NCI-H510A (cell line): ENCODE data around the gene PRRT3.
"Not testable (repeated sequence)": the region's sequence is repeated elsewhere in the genome, so short reads cannot be mapped to it uniquely, and the experiment has no call there.

Experiments
- DNase-seq: peaks from one replicate; lab custom pipeline; 2025; lab: John Stamatoyannopoulos, UW

The PRRT3 gene

GRCh38 chr3:9917820-9918219 is 34.4 kb downstream of the PRRT3 start:
- DNase-seq = no peak

DNA sequence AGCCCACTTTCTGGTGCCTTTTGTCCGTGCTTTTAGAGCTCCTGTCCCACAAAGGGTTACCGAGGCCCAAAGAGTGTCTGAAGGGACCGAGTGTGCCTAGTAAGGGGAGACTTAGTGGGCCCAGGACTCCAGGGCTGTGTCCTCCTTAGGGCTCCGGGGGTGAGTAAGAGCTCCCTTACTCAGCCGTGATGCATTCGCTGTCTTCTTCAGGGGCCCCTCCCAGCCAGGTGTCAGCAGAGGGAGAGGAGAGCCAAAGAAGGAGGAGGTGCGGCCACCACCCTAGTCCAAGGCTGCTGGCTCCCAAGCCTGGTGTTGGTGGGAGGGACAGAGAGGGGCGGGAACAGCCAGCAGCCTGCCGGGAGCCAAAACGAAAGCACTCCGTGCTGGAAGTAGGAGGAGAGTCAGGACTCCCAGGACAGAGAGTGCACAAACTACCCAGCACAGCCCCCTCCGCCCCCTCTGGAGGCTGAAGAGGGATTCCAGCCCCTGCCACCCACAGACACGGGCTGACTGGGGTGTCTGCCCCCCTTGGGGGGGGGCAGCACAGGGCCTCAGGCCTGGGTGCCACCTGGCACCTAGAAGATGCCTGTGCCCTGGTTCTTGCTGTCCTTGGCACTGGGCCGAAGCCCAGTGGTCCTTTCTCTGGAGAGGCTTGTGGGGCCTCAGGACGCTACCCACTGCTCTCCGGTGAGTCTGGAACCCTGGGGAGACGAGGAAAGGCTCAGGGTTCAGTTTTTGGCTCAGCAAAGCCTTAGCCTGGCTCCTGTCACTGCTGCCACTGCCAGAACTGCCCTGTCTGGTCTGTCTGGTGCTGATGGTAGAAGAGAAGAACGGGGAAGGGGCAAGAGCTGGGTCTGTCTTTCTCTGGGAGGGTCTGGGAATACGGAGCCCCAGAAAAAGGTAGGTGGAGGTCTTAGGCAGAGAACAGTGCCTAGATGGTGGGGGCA is 35.2 kb downstream of the PRRT3 start, which contains the start of gene IL17RC:
Gene IL17RC, plus strand, starts transcription at position 365 of the 947 bp plus-strand sequence. Its CDS starts 218 bp downstream, at position 583.
- DNase-seq = peak; percentile 83

DNA sequence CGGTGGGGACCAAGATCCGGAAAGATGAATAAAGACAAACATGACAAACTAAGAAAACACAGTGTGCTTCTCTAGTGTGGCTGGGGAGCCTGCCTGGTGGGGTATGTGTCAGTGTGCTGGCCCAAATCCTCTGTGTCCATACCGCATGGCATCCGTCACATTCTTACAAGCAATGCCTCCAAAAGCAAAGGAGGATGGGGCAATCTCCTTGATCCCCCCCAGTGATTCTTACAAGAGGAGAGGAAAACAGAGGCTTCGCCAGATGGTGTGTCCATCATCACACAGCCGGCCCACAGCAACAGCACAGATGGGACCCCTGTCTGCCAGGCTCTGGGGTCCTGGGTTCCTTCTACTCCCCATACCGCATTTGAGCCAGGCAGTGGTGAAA is 35.9 kb downstream of the PRRT3 start:
- DNase-seq = no peak

- no peak for DNase-seq
Measured at GRCh38 chr3:9915254-9916141, 36.7 kb downstream of the PRRT3 start.

- no peak for DNase-seq
Measured at GRCh38 chr3:9914559-9915253, 37.5 kb downstream of the PRRT3 start.

DNA sequence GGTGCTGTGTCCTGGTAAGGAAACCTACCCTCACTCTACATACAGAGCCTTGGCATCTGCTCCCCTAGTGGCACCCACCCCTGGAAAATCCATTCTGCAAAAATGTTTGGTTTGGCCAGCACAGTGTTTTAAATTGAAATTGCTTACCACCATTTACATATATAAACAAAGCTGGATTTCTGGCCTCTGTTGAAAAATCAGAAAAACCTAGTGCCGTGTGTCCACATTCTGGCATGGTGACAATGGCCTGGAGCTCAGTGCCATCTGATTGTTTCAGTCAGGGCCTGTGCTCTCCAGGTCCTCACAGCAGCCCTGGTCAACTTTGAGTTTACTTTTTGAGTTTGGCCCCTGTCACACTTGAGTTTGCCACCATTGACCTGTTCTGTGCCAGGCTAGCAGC is 38.2 kb downstream of the PRRT3 start:
- no peak for DNase-seq

DNA sequence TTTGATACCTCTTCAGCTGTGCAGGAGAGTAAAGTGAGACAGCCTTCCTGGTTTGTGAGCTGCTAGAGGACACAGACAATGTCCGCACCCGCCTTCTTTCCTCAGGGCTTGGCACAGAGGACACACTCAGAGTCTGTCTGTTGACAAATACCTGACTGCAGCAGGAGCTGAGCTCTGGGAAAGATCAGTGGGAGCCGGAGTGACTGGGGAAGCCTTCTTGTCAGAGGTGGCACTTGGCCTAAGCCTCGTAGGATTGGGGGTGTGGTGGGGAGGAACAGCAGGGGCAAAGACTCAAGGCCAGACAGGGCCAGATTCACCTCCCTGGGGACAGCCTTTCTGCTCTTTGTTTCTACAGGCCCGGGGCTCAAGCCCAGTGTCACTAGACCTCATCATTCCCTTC is 38.6 kb downstream of the PRRT3 start:
- no peak for DNase-seq

- no peak for DNase-seq
Measured at GRCh38 chr3:9912294-9912935, 39.8 kb downstream of the PRRT3 start.

DNA sequence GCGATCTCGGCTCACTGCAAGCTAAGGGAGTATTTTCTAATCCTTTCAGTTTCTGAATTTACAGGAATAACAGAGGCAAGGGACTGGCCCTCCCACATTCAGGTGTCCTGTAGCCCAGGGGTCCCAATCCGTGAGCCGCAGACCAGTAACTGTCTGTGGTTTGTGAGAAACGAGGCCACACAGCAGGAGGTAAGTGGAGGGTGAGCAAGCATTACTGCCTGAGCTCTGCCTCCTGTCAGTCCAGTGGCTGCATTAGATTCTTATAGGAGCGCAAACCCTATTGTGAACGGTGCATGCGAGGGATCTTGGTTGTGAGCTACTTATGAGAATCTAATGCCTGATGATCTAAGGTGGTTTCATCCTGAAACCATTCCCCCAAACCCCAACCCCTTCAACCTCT is 40.3 kb downstream of the PRRT3 start:
- DNase-seq = no peak

- DNase-seq = no peak
Measured at GRCh38 chr3:9909221-9910013, 42.8 kb downstream of the PRRT3 start.

- no peak for DNase-seq
Measured at GRCh38 chr3:9908286-9908685, 43.9 kb downstream of the PRRT3 start.

- DNase-seq = no peak
Measured at GRCh38 chr3:9906480-9906879, 45.7 kb downstream of the PRRT3 start.

DNA sequence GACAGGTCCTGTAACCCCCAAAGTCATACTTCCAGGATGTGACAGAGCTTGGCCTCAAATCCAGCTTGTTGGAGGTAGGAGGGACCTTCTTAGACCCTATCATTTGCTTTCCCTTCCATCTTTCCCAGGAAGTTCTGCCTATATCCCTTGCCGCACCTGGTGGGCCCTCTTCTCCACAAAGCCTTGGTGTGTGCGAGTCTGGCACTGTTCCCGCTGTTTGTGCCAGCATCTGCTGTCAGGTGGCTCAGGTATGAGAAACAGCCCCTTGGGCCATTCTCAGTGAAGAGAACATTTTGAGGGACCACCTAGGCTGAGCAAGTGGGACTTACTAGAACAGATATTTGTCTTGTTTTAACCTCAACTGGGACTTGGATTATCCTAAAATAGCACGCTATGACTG is 48.3 kb downstream of the PRRT3 start:
- DNase-seq = no peak

DNA sequence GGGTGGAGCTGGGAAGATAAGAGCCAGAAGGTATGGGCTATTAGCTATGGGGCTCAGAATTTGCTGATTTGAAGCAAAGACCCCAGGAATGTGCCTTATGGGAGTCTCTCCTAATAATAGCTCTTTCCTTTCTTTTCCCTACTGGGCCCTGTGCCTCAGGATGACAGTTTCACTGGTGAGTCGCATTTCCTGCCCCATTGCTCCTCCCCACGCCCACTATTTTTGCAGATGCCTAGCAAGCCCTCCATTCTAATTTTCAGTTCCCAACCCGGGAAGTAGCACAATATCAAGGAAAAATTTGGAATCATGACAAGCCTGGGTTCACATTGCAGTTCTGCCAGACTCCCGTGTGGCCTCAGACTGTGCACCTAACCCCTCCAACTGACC is 49.0 kb downstream of the PRRT3 start:
- DNase-seq = no peak

- peak; percentile 40 for DNase-seq
Measured at GRCh38 chr3:9902372-9903237, 49.6 kb downstream of the PRRT3 start, which contains the start of gene IL17RE. TSS of gene IL17RE (plus strand) at chr3:9902848. CDS start at chr3:9902933, 85 bp downstream.

DNA sequence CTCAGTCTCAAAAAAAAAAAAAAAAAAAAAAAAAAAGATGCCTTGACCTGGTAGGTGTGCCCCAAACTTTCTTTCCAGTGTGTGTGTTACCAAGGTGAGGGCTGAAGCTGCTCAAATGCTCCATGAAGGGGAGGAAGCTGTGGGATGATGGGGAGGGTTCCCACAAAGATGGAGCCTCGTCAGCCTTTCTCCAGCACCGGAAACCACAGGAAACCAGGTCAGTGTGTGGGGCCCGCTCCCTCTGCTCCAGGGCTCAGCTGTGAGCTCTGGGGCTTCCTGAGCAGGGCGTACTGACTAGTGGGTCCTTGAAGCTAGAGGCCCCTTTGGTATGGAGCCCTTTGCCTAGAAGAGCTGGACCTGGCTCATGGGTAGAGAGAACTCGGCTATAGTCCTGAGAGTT is 50.2 kb downstream of the PRRT3 start:
- no peak for DNase-seq

DNA sequence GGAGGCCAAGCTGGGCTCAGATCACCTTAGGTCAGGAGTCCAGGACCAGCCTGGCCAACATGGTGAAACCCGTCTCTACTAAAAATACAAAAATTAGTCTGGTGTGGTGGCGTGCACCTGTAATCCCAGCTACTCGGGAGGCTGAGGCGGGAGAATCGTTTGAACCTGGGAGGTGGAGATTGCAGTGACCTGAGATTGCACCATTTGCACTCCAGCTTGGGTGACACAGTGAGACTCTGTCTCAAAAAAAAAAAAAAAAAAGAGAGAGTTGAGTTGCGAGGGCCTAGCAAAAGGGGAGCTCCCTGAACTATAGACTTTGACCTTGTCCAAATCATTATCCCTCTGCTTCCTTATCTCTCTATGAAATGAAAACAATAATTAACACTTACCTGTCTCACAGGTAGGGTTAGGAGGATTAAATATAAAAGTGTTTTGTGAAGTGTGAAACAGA is 51.2 kb downstream of the PRRT3 start:
- not testable (repeated sequence) for DNase-seq

- DNase-seq = no peak
Measured at GRCh38 chr3:9899289-9899791, 52.9 kb downstream of the PRRT3 start.

DNA sequence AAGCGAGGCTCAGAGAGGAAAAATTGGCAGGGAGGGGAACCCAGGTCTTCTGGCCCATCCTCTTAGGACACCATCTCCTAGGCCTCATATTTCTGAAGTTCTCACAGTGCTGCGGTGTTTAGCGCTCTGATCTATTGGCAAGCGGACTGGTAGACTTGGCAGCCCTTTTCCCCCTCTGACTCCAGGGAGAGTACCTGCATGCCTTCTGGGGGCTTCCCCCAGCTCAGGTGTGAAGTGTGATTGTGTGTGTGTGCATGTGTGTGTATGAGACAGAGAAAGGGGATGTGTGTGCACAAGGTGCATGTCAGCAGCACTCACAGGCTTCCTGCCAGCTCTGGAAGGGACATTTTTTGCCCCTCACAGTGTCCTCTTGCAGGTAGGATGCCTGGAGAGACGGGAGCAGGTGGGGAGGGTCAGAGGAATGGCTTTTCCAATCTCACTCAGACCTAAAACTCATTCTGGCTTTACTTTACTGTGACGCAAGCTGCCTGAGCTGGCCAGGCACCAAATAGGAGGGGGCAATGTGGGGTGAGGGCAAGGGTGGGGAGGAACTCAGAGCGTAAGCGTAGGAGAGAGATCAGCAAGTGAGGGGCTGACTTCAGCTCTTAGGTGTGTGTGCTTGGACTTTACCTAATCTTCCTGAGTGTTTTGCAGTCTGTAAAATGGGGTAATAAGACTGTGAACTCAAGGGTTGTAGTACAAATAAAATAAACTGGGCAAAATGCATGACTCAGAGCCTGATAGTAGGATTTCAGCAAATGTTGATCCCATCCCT is 53.6 kb downstream of the PRRT3 start:
- no peak for DNase-seq
